Thyroid gland (tissue), 4 donors: Measurements from ENCODE around the gene TSPAN31. TPM values are rescaled to one million over a fixed set of nuclear protein-coding genes. Genes with fewer than 3 reads are reported as not detected.

Experiments
- DNase-seq, 2 donors: peaks; one replicate each; pipeline ENCODE4 v3.0.0-alpha.2; 2019
- H3K27ac ChIP-seq, 3 donors: fragments of 200-600 bp; sonication (generic); 1 replicate in 2 of 3; 2 replicates in 1 of 3; pipeline ENCODE4 v1.5.1; 2016 to 2019; ENCODE audit warnings: mild to moderate bottlenecking in 1 of 3, moderate library complexity in 1 of 3
- H3K27me3 ChIP-seq: fragments of 200-600 bp; sonication (generic); one replicate; pipeline ENCODE4 v1.5.1; 2019
- H3K36me3 ChIP-seq, 2 donors: fragments of 200-600 bp; sonication (generic); one replicate each; pipeline ENCODE4 v1.5.1; 2016 to 2019
- H3K4me1 ChIP-seq, 2 donors: fragments of 200-600 bp; sonication (generic); one replicate each; pipeline ENCODE4 v1.5.1; 2017 to 2019
- H3K4me3 ChIP-seq, 3 donors: fragments of 200-600 bp; sonication (generic); replicated peaks in 1 of 3; 1 replicate in 2 of 3; 2 replicates in 1 of 3; pipeline ENCODE4 v1.5.1; 2016; ENCODE audit warnings: mild to moderate bottlenecking in 1 of 3
- H3K9me3 ChIP-seq: fragments of 200-600 bp; sonication (generic); one replicate; pipeline ENCODE4 v1.5.1; 2017
- CTCF ChIP-seq, 6 experiments: fragments of 200-600 bp in 3 of 6; fragments of 450-650 bp in 3 of 6; sonication (generic) in 3 of 6; IDR thresholded peaks; one replicate each; pipeline ENCODE4 v1.5.1; 2016 to 2019; ENCODE audit warnings: antibody characterized with exemption in 6 of 6, mild to moderate bottlenecking in 2 of 6, inconsistent platforms in 1 of 6, moderate library complexity in 1 of 6
- POLR2A ChIP-seq, 2 donors: fragments of 450-650 bp; IDR thresholded peaks; one replicate each; pipeline ENCODE4 v1.6.1; 2017; ENCODE audit warnings: antibody characterized with exemption in 2 of 2, mild to moderate bottlenecking in 2 of 2, moderate library complexity in 1 of 2
- WGBS, 2 donors: methylation state at CpG; one replicate each; pipeline ENCODE4 v1.1.5; 2017; 5-methylcytosine and 5-hydroxymethylcytosine counted together
- intact Hi-C: fragments of 100-400 bp; cut with DNase I; formaldehyde crosslinking; loops from one replicate; pipeline ENCODE4 v1.15.1; 2023
- total RNA-seq, 4 donors: library from RNA; depleted of rRNA; stranded (reverse); fragments of >200 nt; gene quantifications; one replicate each; pipeline ENCODE4 v1.2.3, GENCODE V29; 2016

The TSPAN31 gene
- total RNA-seq, 4 donors from 2014 or later, result 110 to 166 (median 137) TPM

DNA sequence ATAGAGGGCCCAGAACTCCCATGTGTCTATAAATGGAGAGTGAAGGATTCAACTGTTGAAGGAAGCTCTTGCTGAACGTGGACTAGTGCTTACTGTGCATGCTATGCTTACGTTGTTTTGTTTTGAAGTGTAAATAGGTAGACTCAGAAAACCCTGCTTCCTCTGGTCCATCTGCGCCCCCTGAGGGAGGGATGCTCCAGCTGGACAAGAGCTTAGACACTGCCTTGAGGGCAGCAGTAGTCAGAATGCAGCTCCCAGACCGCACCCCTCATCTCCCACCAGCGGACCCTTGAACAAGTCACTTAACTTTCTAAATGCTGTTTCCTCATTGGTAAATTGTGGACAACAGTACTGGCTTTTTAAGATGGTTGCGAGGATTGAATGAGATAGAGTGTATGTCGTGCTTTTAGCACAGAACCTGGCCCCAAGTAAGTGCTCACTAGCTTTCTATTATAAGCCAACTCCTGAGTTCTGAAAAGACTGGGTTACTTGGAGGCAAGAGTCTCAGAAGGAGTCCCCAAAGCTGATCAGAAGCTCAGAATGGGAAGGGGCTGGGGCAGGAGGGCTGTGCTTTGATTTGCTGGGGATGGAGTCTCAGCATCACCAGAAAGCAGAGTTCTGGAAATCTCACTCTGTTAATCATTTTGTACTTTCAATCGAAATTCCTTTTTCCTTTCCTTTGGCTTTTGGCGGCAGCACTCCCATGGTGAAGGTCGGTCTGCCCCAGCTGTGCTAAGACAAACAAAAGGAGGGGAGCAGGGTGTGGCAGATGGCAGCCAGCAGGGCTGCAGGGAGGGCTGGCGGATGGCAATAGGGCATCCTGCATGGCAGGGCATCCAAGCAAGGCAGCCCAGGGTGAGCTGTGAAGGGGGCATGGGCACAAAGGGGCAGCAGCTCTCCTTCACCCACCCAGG, 21.9 kb upstream of the TSPAN31 start:
- TF ChIP-seq CTCF (IDR thresholded peaks at IDR 0.05), result no peak
- no peak for TF ChIP-seq POLR2A (IDR thresholded peaks at IDR 0.05)
- H3K36me3 ChIP-seq, result peaks cover 30 to 31% of the 10 kb centered on the region in 2 donors
- no peak overlapping the region for H3K27ac ChIP-seq
- H3K9me3 ChIP-seq, result no peaks in the 10 kb centered on the region
- no peaks in the 10 kb centered on the region for H3K27me3 ChIP-seq
- H3K4me3 ChIP-seq, result no peak overlapping the region
- intact Hi-C loops, result no loop called here
- WGBS, 2 donors, result 61 to 62% methylated on average over 11 of the region's 11 CpGs
- peaks cover 9 to 24% of the 10 kb centered on the region in 2 donors for H3K4me1 ChIP-seq
- no peak for DNase-seq

- WGBS, 2 donors, result 69 to 70% methylated on average over 2 of the region's 2 CpGs
- Histone ChIP-seq H3K9me3 (no peaks in the 10 kb centered on the region), H3K27me3 (no peaks in the 10 kb centered on the region), H3K4me3 (no peak overlapping the region), H3K27ac (no peak overlapping the region), H3K36me3 (peaks cover 23 to 27% of the 10 kb centered on the region in 2 donors), H3K4me1 (peaks cover 9 to 24% of the 10 kb centered on the region in 2 donors)
- TF ChIP-seq CTCF (IDR thresholded peaks at IDR 0.05) (no peak), POLR2A (IDR thresholded peaks at IDR 0.05) (no peak)
- intact Hi-C loops, result no loop called here
- DNase-seq, result no peak
Observed at GRCh38 chr12:57723630-57723962, 21.2 kb upstream of the TSPAN31 start.

GRCh38 chr12:57724003-57724935, 20.6 kb upstream of the TSPAN31 start:
- H3K9me3 ChIP-seq, result no peaks in the 10 kb centered on the region
- peaks cover 17 to 20% of the 10 kb centered on the region in 2 donors for H3K36me3 ChIP-seq
- H3K27ac ChIP-seq, result no peak overlapping the region
- no peaks in the 10 kb centered on the region for H3K27me3 ChIP-seq
- H3K4me1 ChIP-seq, result peaks cover 9 to 24% of the 10 kb centered on the region in 2 donors
- intact Hi-C loops, result no loop called here
- no peak overlapping the region for H3K4me3 ChIP-seq
- 83 to 84% methylated on average over 9 to 12 of the region's 12 CpGs for WGBS, 2 donors
- TF ChIP-seq POLR2A (IDR thresholded peaks at IDR 0.05) (no peak), CTCF (IDR thresholded peaks at IDR 0.05) (no peak)
- DNase-seq, result no peak

DNA sequence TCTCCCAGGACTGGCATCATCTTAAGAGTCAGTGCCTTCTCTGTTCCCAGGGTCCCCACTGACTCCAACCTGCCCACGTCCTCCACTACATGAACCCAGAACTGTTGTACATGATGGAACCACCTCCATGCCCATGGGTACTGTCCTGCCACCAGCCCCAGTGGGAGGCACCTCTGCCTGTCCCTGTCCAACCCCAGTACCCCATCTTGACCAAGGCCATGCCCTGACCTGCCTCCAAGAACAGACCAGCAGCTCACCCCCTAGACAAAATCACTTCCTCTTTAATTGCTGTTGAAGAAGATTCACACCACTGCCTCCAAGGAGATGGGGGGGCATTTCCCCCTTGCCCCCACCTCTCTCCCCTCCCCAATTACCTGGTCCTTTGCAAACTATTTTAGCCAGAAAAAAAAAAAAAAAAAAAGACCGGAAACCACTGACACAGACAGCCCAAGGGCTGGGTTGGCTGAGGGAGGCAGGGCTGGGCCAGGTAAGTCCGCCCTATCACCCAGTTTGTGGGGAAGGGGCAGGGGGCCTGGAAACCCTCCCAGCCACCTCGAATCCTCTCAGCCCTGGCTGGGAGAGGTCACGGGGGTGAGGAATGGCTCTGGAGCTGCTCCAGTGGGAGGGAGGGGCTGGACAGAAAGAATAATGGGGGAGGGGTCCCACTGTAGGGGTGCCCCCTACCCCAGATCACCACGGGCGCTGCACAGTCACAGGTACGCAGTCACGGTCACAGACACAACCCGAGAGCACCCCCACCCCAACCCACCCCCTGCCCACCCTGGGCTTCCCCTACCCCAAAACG, 19.7 kb upstream of the TSPAN31 start:
- no peak for DNase-seq
- TF ChIP-seq POLR2A (IDR thresholded peaks at IDR 0.05) (no peak), CTCF (IDR thresholded peaks at IDR 0.05) (no peak)
- H3K4me1 ChIP-seq, result peaks cover 9 to 24% of the 10 kb centered on the region in 2 donors
- no peak overlapping the region for H3K4me3 ChIP-seq
- no peak overlapping the region for H3K27ac ChIP-seq
- no peaks in the 10 kb centered on the region for H3K9me3 ChIP-seq
- intact Hi-C loops, result no loop called here
- 43 to 60% methylated on average over 5 to 10 of the region's 11 CpGs for WGBS, 2 donors
- H3K36me3 ChIP-seq, result peaks cover 8 to 12% of the 10 kb centered on the region in 2 donors
- no peaks in the 10 kb centered on the region for H3K27me3 ChIP-seq
